ENCODE measurements around the gene C14orf180.
"Not testable (repeated sequence)": the region's sequence is repeated elsewhere in the genome, so short reads cannot be mapped to it uniquely, and the experiment has no call there.

C14orf180 gene

DNA sequence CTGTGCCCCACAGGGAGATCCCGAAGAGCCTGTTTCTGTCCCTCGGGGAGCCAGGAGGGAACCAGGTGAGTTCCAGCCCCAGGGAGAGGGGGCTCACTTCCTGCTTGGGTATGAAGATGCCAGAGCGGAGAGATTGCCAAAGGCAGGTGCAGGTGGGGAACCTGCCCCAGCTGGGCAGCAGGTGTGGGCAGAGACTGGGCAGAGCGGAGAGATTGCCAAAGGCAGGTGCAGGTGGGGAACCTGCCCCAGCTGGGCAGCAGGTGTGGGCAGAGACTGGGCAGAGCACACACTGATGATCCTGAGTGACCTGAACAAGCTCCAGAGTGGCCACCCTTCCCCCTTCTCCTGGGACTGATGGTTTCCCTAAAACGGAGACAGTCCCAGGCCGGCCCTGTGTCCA, 375 bp downstream of the C14orf180 start:
- not testable (repeated sequence) for DNase-seq

DNA sequence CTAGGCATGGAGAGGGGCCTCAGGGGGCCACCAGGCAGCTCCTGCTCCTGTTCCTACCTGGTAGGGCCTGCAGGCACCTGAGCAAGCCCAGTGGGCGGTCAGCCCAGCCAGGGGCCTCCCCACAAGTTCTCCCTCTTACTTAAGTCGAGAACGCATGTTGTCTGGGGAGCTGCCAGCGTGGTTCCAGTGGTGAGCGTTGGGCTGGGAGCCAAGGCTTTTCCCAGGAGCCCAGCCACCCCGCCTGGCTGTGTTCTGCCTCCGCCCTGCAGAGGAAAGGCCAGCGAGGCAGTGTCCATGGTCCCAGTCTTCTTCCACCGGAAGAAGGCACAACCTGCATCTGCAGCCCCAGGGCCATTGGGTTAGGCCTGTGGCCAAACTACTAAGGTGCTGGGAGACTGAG, 1.4 kb downstream of the C14orf180 start:
- DNase-seq, result no peak

DNA sequence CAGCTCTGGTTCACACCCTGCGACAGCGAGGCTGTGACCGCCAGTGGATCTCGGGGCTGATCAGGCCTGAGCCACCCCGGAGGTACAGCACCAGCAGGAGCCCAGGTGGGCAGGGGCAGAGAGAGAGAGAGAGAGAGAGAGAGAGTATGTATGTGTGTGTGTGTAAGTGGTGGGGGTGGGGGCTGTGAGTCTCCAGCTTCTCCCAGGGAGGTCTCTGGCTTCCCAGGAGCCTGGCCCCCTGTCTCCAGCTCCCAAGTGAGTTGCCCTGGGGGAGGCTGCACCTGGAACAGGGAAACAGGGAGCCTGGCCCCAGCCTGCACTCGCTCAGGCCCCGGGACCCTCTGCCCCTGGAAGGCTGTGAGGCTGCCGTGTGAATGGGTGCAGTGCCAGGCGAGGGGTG, 2.0 kb downstream of the C14orf180 start:
- no peak for DNase-seq

DNA sequence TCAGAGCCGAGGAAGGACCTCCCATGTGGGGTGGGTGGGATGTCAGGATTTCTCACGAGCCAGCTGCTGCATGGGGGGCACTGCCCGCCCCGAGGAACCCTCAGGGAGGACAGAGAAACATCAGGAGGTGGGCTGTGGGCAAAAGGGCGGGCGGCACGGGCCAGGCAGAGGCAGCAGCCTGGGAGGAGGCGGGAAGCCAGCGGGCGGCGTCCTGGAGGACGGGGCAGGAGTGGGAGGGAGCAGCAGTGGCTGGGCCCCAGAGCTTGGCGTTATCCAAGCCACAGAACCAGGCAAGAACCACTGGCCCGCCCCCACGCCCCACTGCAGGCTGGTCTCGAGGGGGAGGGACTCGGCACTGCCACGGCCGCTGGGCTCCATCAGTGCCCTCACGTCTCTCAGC, 2.4 kb downstream of the C14orf180 start:
- no peak for DNase-seq

DNA sequence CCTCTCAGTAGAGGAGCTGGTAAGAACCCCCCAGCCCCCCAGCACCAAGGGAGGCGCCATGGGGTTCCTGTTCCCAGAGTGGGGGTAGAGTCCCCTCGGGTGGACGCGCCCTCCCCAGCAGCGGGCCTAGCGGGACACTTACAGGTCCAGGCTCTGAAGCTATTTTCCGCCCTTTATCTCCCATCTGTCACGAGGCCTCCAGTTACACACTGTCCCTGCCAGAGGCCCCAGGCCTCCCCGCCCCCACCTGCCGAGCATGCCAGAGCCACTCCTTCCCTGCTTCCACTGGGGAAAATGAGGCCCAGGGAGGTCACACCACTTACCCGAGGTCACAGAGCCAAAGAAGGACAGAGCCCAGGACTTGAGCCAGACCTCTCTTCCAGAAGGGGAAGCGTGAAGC, 3.1 kb downstream of the C14orf180 start:
- no peak for DNase-seq

DNA sequence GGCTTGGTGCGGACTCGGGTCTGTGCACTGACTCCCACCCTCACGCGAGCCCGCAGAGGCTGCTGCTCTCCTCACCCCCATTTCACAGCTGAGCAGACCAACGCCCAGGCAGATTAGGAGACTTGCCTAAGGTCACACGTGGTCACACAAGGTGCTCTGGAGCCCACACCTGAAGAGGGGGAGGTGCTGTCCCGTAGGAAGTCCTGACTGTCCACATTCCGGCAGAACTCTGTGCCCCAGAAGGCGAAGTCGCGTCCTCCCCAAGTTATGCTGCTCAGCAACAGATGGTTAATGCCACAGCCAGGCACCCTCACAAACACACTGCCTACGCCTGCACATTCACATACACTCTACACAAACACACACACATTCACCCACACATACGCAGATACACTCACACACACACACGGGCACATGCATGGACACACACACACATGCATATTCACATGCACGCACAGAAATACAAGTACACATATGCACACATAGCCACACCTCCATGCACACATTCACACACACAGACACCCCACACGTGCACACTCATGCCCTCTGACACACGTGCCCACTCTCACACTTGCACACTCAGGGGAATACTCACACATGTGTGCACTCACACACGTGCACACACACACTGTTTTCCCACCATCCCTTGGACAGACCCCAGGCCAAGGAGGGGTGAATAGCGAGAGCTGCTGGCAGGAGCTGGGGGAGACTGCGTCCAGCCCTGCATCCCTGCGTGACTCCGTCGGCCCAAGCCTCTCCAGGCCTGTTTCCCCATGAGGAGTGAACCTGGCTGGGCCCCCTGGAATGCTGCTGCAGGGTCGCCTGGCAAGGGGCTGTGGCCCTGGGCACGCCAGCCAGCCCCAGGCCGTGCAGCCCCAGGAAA, 4.1 kb downstream of the C14orf180 start:
- no peak for DNase-seq

DNA sequence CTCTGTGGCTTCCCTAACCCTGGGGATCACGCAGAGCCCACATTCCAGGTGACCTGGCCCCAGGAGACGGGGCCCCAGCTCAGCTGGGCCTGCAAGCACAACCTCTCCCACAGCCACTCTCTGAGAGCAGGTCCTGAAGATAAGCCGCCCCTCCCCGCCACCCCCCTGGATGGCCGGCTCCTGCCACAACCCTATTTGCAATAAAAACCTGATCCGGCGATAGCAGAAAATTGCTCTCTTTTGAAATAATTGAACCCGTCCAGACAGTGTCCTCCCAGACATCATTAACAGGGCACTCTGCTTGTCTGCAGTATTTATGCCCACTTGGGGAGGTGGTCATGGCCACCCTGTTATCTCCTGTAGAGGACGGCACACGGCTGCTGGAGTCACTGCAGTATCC, 5.0 kb downstream of the C14orf180 start:
- no peak for DNase-seq

DNA sequence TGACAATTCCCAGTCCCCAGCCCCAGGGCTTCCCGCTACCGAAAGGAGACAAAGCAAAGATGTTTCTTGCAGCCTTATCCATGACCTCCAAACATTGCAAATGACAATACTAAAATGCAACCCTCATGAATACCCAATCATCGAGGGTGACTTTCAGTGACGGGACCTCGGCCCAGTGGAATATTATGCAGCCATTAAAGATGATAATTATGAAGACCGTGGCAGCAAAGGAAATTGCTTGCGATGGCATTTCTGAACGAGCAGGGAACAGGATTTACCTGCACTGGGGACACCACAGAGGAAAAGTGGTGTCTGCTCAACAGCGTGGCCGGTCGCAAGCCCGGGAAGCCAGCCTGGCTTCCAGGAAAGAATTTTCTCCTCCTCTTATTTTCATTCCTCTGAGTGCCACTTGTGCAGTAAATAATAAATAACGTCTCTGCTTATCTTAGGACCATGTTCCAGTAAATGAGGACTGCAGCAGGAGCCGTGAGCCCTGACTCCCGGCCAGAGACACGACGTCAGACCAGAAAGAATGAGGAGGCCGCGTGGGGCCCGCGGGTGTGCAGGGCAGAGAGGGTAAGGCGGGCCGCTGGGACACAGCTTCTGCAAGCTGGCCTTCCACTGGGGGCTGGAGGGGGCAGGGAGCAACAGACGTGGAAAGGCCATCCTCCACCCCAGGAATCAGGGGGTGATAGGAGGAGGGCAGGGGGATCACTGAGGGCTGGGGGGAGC, 6.6 kb downstream of the C14orf180 start:
- no peak for DNase-seq

DNA sequence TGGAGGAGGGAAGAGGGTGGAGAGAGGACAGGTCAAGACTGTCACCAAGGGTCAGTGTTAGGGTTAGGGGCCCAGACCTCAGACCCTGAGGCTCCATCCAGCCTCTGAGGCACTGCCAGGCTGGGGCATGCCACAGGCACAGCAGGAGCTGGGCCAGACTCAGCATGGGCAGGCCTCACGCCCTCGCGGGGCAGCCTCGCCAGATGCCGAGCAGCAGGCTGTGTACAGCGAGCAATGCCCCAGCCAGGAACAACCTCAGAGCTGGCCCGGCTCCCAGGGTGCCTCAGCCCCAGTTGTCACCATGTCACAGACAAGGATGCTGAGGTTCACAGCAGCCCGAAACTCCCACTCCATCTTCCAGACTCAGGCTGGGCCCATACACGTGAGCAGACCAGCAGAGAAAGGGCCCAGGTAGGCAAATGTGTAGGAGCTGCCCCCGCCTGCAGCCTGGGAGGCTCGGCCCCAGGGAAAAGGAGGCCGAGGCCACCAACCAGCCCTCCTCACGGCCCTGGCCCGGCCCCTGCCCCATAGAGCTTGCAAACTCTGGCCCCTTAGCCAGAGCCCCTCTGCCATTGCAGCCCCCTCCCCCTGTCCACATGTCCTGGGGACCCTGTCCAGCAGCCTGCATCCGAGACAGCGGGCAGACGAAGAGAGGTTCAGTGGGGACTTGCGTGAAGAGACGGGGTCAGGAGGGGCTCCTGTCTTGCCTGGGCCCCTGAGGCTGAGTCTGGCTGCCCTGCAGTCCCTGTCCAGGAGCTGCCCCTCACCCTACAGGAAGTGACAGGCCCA, 7.5 kb downstream of the C14orf180 start:
- no peak for DNase-seq

DNA sequence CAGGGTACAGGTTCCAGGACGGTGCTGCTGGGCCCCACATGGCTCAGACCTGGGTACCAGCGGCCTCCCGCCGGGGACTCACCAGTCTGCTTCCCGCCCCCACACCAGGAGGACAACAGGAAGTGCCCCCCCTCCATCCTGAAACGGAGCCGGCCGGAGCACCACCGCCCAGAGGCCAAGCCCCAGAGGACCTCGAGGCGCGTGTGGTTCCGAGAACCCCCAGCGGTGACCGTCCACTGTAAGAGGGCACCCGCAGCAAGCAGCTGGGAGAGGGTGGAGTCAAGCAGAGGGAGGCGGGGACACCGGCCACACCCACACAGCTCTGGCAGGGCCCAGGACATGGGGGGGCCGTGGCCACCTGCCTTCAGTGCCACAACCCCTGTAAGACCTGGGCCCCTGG, 8.1 kb downstream of the C14orf180 start:
- no peak for DNase-seq

DNA sequence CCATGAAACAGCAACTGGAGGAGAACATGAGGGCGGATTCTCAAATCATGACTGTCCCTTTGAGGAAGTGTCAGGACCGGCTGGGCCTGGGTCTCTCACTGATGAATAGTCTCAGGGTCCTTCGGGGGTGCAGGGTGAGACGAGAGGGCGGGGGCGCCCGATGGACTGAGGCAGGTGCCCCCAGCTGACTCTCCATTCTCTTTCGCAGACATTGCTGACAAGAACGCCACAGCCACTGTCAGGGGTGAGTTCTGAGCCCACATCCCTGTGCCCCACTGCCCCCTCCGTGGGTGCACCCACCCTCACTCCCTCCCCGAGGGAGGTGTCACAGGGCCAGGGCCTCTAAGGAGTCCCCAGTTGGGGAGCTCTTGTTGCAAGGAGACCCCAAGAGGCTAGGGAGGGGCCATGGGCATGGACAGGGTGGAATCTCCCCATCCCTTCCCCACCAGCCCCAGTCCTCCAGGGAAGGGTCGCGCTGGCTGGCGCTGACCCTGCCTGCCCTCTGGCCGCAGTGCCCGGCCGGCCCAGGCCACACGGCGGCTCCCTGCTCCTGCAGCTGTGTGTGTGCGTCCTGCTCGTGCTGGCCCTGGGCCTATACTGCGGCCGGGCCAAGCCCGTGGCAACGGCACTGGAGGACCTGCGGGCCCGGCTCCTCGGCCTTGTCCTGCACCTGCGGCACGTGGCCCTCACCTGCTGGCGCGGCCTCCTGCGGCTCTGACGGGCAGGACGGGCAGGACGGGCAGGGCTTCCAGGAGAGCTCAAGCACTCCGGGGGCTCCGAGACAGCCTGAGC, 8.7 kb downstream of the C14orf180 start:
- no peak for DNase-seq

DNA sequence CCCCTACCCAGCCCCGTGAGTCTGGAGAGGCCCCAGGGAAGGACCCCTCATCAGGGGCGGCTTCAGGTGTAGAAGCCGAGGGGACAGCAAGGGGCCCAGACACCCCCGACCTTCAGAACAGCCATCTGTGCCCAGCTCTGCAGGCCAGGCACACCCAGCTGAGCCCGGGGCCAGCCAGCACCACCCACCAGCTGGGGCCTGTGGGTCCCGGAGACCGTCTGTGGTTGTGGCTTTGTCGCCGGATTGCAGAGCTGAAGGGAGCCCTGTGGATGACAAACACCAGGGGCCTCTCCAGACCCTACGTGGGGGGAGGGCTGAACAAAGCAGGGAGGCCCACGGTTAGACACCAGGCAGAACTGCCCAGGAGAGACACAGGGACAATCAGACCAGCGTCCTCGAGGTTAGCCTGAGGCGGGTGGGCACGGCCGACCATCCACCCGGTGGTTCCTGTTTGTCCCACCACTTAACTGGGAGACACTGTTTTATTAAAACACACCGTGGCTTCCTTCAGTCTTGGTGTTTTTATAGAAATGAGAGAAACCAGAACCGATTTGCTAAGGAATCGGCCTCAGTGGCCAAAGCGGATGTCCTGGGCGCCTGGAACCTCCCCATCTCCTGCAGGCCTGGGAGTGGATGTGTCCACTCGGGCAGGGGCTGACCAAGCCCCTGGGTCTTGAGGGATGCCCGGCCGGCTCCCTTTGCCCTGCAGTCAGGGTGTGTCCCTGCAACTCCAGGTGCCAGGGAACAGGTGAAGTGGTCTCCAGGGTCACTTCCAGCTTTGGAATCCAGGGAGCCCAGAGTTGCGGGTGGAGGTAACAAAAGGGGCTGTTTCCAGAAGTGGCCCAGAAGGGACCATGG, 10.0 kb downstream of the C14orf180 start:
- no peak for DNase-seq

DNA sequence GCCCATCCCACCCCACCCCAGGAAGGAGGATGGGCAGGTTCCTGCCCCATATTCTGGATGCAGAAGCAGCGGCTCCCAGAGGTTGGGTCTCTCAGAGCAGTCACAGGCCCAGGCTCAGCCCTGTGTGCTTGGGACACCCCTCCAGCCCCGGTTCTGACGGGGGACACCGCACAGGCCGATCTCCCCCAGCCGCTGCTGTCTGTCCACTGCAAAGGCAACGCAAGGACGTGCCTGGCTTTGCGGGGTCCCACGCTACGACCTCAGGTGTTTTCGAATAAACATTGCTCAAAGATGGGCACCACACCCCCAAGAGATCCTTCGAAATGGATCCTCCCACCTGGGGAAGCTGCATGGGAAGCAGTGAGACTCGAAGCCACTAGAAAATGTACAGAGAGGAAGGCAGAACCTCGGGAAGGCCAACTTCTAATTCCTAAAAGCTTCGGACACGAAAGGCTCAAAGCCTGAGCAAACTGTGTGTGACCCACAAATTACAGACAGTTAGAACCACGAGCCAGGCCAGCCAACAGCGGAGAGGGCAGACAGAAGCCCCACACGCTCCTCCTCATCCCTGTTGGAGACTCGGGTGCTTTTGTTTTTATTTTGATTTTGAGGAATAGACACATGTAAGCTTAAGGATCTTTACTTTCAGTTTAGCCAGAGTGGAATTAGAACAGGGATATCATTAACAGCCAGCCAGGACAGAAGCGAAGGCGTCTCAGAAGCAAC, 10.8 kb downstream of the C14orf180 start:
- no peak for DNase-seq

DNA sequence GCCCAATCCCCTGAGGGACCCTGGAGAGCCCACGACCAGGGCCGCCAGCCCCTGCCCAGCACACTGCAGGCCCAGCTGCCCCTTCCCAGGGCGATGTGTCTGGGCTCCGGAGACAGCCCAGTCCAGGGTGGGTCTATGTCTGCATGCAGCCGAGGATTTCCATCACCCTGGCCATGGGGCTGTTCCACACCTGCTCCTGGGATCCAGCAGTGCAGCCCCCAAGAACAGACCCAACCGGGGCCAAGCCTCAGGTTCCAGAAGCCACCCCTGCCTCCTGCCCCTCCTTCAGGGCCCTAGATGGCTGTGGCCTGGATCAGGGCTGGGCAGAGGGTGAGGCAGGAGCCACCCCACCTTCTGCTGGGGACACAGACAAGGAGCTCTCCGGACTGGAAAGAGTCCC, 11.5 kb downstream of the C14orf180 start:
- no peak for DNase-seq

DNA sequence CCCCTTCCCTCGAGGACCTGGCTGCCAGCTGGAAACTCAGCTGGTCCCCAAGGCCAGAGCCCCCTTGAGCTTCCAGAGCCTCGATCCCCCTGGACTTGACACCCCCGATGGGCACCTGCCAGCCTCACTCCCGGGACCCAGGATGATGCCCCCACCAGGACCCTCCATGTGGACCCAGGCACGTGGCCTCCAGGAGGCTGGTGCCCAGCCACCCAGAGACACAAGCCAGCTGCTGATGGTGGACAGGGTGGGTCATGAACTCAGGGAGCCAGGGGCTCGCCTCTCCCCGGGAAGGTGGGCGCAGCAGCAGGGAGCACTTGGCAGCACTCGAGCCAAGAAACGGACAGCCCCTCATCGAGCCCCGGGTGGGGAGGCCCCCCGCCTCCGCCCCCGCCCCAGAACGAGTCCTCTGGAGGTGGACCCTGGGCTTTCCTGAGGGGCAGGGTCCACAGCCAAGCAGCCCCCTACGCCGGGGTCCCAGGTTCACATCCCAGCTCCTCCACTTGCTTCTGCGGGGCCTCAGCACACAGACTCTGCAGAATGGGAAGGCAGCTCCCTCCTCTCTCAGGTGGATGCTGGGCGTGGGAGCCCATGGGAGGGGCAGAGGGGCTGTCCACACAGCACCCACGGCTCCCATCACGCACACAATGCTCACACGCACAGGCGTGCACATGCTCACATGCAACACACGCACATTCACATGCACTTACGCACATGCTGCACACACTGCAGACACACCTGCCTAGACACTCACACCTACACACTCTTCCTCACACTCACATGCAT, 12.1 kb downstream of the C14orf180 start:
- DNase-seq, result no peak

DNA sequence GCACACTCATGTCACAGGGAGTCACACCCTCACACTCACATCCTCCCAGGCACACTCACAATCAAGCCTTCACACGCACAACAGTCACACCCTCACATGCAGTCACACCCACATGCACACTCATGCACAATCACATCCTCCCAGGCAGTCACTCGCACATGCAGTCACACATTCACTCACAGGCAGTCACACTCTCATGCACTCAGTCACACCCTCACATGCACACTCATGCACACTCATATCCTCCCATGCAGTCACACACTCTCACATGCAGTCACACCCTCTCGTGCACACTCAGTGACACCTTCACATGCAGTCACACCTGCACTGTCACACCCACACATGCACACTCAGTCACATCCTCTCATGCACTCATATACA, 12.7 kb downstream of the C14orf180 start:
- no peak for DNase-seq

DNA sequence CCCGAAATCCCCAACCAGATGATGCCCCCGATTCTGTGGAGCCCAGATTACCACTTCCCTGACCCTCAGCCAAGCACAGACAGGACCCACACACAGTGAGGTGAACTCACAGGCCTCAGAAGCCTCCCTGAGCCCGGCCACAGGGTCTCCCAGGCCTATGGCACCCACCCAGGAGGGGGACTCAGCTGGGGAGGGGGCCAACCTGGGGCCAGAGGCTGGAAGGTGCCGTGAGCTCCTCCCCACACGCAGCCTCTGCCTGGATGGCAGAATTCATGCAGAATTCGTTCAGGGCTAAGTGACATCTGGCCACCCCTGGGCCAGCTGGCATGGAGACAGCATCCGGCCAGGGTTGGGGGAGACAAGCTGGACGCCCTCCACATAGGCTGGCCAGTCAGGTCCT, 13.2 kb downstream of the C14orf180 start:
- DNase-seq, result no peak

DNA sequence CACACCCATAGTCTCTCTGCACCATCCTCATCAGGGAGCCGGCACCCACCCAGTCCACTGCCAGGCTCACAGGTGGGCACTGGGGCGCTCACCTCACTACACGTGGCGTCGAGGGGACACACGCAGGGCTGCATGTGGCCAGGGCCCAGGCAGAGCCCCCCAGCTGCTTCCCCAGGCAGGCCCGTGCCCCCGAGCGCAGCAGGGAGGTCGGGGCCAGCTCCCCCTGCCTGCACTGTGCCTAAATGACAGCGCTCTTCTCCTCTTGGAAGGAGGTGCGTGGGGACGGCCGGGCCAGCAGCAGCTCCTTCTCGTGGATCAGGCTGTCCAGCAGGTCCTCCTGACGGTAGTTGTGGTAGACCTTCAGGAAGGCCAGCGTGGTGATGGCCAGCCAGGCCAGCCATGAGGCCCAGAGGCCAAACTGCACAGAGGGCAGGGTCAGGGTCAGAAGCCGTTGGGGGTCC, 13.7 kb downstream of the C14orf180 start:
- DNase-seq, result no peak

DNA sequence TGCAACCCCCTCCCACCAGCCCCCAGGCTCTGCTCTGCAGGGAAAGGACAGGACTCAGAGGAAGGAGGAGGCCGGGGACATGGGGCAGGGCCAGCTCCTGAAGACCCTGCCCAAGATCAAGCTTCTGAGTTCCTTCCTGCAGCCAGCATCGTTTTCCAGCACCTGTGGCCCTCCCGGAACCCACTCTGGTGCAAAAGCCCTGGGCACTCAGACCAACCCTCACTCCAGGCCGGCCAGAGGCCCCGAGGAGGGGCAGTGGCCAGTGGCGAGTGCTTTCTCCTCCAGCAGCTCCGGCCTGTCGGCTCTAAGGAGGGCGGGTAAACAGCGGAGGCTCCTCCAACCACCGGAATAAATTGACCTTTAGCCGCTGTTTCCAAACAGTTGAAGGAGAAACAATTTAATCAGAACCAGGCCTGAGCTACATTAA, 14.2 kb downstream of the C14orf180 start:
- DNase-seq, result no peak

Measured in activated CD8-positive, alpha-beta memory T cell treated with anti-CD3 and anti-CD28 coated beads for 24 hours (primary cell).